Testis (tissue), 3 donors: ENCODE results near the gene MAP1LC3B. TPM values are rescaled to one million over a fixed set of nuclear protein-coding genes. Genes with fewer than 3 reads are reported as not detected.
"Not testable (repeated sequence)": the region's sequence is repeated elsewhere in the genome, so short reads cannot be mapped to it uniquely, and the experiment has no call there.

Experiments
- DNase-seq: peaks from one replicate; pipeline ENCODE4 v3.0.0-alpha.2; 2019
- H3K27ac ChIP-seq, 2 donors: fragments of 200-600 bp; sonication (generic); one replicate each; pipeline ENCODE4 v1.5.1; 2019
- H3K27me3 ChIP-seq: fragments of 200-600 bp; sonication (generic); one replicate; pipeline ENCODE4 v1.5.1; 2019
- H3K36me3 ChIP-seq: fragments of 200-600 bp; sonication (generic); one replicate; pipeline ENCODE4 v1.5.1; 2017; ENCODE audit warnings: low read depth; ENCODE audit errors: missing control alignments
- H3K4me1 ChIP-seq: fragments of 200-600 bp; sonication (generic); one replicate; pipeline ENCODE4 v1.5.1; 2019
- H3K4me3 ChIP-seq, 2 donors: fragments of 200-600 bp; sonication (generic); one replicate each; pipeline ENCODE4 v1.5.1; 2017 to 2019
- H3K9me3 ChIP-seq: fragments of 200-600 bp; sonication (generic); one replicate; pipeline ENCODE4 v1.5.1; 2017
- POLR2A ChIP-seq: fragments of 450-650 bp; IDR thresholded peaks from one replicate; pipeline ENCODE4 v1.6.1; 2017; ENCODE audit warnings: antibody characterized with exemption, mild to moderate bottlenecking, moderate library complexity
- WGBS, 2 donors: methylation state at CpG; one replicate each; pipeline ENCODE4 v1.1.5; 2018; 5-methylcytosine and 5-hydroxymethylcytosine counted together
- intact Hi-C: fragments of 100-400 bp; cut with DNase I; formaldehyde crosslinking; loops from one replicate; pipeline ENCODE4 v1.15.1; 2023; ENCODE audit warnings: low total_unique reads
- polyA plus RNA-seq: library from polyadenylated mRNA; stranded (reverse); fragments of 350-450 nt; fragmentation: Illumina TruSeq; extraction: RNeasy Lipid Tissue Mini Kit (QIAGEN cat#74804); gene quantifications from one replicate; pipeline ENCODE4 v1.2.3, GENCODE V29; 2014; ENCODE audit warnings: low read depth, low replicate concordance; ENCODE audit not compliant: insufficient read depth
- total RNA-seq, 2 donors: library from RNA; depleted of rRNA; stranded (reverse); fragments of >200 nt; gene quantifications; one replicate each; pipeline ENCODE4 v1.2.3, GENCODE V29; 2016
- TF ChIP-seq, protein P1 (sequence below), 3 experiments: fragments of 450-650 bp in 2 of 3; fragments of 200-600 bp in 1 of 3; sonication (generic) in 1 of 3; IDR thresholded peaks; one replicate each; pipeline ENCODE4 v1.5.1; 2016 to 2019; ENCODE audit warnings: antibody characterized with exemption in 3 of 3, mild to moderate bottlenecking in 2 of 3, moderate library complexity in 1 of 3

Gene MAP1LC3B
- total and polyA plus RNA-seq, 3 donors from 2014 or later: 69.1 to 114 (median 73.1) TPM

DNA sequence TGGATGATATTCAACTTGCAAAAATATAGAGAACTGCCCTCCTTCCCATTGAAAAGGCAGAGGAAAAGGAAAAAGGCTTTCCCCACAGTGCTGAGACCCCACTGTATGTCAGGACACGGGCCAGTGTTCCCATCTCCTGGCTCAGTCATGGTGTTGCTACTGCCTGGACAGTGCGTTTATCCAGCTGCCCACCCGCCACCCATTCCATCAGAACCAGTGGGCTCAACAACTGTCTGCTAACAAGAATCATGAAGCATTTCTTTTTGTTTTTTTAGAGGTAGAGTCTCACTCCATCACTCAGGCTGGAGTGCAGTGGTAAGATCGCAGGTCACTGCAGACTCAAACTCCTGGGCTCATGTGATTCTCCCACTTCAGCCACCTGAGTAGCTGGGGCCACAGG, 19.8 kb upstream of the MAP1LC3B start:
- intact Hi-C loops: no loop called here
- no peak overlapping the region for H3K27ac ChIP-seq

DNA sequence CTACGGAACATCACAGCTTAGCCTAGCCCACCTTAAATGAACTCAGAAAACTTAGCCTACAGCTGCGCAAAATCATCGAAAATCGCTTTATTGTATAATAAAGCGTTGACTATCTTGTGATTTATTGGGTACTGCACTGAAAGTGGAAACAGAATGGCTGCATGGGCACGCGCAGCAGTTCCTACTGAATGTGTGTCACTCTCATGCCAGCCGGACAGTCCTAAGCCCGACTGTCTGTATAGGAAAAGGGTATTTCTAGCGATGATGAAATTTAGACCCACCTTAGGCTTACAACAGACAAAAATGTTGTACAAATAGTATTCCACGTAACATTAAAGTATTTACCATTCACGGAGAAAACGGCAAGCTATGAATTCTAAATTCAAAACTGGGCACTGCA, 17.8 kb upstream of the MAP1LC3B start:
- no peaks in the 10 kb centered on the region for H3K9me3 ChIP-seq
- H3K36me3 ChIP-seq: no peaks in the 10 kb centered on the region
- H3K27ac ChIP-seq: no peak overlapping the region
- H3K27me3 ChIP-seq: no peaks in the 10 kb centered on the region
- no peak for TF ChIP-seq POLR2A
- TF ChIP-seq, protein P1, sequence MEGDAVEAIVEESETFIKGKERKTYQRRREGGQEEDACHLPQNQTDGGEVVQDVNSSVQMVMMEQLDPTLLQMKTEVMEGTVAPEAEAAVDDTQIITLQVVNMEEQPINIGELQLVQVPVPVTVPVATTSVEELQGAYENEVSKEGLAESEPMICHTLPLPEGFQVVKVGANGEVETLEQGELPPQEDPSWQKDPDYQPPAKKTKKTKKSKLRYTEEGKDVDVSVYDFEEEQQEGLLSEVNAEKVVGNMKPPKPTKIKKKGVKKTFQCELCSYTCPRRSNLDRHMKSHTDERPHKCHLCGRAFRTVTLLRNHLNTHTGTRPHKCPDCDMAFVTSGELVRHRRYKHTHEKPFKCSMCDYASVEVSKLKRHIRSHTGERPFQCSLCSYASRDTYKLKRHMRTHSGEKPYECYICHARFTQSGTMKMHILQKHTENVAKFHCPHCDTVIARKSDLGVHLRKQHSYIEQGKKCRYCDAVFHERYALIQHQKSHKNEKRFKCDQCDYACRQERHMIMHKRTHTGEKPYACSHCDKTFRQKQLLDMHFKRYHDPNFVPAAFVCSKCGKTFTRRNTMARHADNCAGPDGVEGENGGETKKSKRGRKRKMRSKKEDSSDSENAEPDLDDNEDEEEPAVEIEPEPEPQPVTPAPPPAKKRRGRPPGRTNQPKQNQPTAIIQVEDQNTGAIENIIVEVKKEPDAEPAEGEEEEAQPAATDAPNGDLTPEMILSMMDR (IDR thresholded peaks at IDR 0.05): no peak
- DNase-seq: no peak
- H3K4me3 ChIP-seq: no peak overlapping the region
- H3K4me1 ChIP-seq: no peaks in the 10 kb centered on the region
- intact Hi-C loops: no loop called here
- 93 to 97% methylated on average over 13 of the region's 13 CpGs for WGBS, 2 donors

More for the DNA sequence above, 19.8 kb upstream of the MAP1LC3B start:
- Histone ChIP-seq H3K27me3 (no peaks in the 10 kb centered on the region), H3K4me1 (peaks cover 3% of the 10 kb centered on the region), H3K4me3 (no peak overlapping the region), H3K9me3 (no peaks in the 10 kb centered on the region), H3K36me3 (no peaks in the 10 kb centered on the region)
- TF ChIP-seq, protein P1 (IDR thresholded peaks at IDR 0.05): no peak
- TF ChIP-seq POLR2A: no peak
- no peak for DNase-seq
- WGBS, 2 donors: 89 to 90% methylated on average over 4 of the region's 4 CpGs

DNA sequence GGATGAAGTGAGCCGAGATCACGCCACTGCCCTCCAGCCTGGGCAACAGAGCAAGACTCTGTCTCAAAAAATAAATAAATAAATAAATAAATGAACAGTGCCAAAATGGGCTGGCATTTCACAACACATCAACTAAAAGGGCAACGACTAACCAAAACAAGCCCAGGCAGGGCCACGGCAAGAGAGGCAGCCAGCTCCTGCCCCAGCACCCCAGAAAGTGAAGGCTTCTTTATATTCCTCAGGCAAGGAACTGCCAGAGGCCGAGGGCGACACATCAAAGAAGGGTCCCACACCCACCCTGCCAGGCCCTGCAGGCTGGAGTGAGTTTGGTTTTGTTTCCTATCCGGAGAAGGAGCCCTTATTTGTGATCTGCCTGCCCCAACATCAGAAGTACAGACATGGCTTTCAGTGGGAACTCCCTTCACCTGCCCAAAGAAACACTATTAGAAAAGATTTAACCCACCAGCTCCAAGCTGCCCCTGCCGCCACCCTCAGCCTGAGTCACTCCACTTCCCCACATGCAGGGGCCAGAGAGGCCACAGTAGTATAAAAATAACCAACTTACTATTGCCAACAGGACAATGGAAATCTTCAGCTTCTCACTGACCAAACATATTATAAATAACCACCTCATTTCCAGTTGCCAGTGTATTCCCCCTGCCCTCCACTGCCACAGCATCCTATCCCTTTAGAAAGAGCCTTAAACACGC, 16.6 kb upstream of the MAP1LC3B start:
- Histone ChIP-seq H3K36me3 (no peaks in the 10 kb centered on the region), H3K9me3 (no peaks in the 10 kb centered on the region), H3K27me3 (no peaks in the 10 kb centered on the region), H3K4me3 (no peak overlapping the region), H3K27ac (no peak overlapping the region), H3K4me1 (peaks cover 2% of the 10 kb centered on the region)
- no peak for DNase-seq
- intact Hi-C loops: no loop called here
- 85 to 92% methylated on average over 9 of the region's 9 CpGs for WGBS, 2 donors
- TF ChIP-seq, protein P1 (IDR thresholded peaks at IDR 0.05): no peak
- TF ChIP-seq POLR2A: no peak

DNA sequence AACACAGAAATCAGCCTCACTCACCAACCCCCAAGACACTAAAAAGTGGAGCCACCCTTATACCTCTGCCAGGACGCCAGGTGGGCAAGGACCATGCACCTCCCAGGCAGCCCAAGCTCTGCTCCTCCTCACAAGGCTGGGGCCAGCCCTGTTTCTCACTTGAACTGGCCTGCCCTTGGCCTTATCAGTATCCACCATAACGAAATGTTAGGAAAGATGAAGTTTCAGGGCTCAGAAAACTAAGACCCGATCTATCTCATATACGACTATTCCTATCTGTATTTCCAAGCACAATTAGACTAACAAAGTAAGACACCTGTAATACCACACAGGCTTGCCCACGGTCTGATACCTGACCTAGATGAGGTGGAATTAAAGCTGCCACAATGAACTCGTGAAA, 15.5 kb upstream of the MAP1LC3B start:
- no peak for DNase-seq
- H3K9me3 ChIP-seq: no peaks in the 10 kb centered on the region
- no peaks in the 10 kb centered on the region for H3K27me3 ChIP-seq
- no peak overlapping the region for H3K4me3 ChIP-seq
- H3K36me3 ChIP-seq: no peaks in the 10 kb centered on the region
- no peak overlapping the region for H3K27ac ChIP-seq
- H3K4me1 ChIP-seq: peaks cover 12% of the 10 kb centered on the region
- WGBS, 2 donors: 83% methylated on average over 6 of the region's 6 CpGs
- intact Hi-C loops: no loop called here
- TF ChIP-seq POLR2A: no peak
- TF ChIP-seq, protein P1 (IDR thresholded peaks at IDR 0.05): no peak

DNA sequence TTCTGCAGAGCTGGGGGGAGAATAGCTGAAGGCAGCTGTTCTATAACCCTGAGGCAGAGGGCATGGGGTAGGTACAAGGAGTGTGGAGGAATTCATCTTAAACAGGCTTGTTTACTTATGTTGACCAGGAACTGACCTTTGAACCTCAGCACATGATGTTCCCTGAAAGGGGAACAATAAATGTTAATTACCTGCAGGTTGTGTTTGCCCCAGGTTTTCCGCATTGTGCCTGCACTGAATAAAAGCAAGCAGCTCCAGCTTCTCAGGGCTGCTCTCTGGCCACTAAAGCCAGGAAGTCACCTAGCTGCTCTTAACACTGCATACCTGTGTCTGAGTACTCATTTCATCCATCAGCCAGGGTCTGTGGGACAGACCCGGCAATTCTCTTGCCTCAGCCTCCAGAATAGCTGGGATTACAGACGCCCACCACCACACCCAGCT, 12.8 kb upstream of the MAP1LC3B start:
- H3K27me3 ChIP-seq, H3K27ac ChIP-seq: not testable (repeated sequence)

More for the DNA sequence above, 12.8 kb upstream of the MAP1LC3B start:
- H3K4me3 ChIP-seq, H3K36me3 ChIP-seq, intact Hi-C loops, DNase-seq, H3K9me3 ChIP-seq: not testable (repeated sequence)
- peaks cover 25% of the 10 kb centered on the region for H3K4me1 ChIP-seq
- WGBS, 2 donors: 83 to 87% methylated on average over 3 of the region's 3 CpGs
